ENCODE measurements around the gene HSPB7.
"Not testable (repeated sequence)": the region's sequence is repeated elsewhere in the genome, so short reads cannot be mapped to it uniquely, and the experiment has no call there.

Gene HSPB7

DNA sequence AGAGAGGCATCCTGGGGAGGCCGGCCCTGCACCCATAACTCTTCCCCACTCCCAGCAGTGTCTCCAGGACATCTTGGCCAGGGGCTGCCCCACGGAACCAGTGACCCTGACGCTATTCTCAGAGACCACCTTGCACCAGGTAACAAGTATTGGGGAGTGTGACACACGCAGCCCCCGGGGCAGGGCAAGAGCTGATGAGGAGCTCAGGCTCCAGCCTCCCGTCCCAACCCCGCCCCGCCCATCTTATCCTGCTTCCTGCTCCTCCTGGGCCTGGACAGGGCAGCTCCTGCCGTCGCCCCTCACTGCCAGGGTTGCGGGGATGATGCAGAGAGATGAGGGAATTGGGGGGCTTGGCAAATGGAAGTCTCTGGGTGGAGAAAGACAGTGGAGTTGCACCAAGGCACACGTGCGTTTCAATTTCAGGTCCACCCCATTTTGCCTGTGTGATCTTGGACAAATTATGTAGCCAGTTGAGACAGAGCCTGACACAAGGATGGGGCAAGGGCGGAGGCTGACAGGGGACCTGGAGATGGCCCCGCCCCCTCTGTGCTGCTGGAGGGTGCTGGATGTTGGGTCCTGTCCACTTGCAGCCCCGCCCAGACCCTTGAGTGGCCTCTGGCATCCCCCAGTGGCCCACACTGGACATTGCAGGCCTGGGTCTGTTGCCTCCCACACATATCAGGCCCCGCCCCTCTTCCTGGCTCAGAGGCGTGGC, 14.7 kb upstream of the HSPB7 start:
- no peak for TF ChIP-seq EZH2 (IDR thresholded peaks at IDR 0.05; ENCODE audit: borderline replicate concordance, low read depth, low read length, severe bottlenecking)
- TF ChIP-seq, protein P1, sequence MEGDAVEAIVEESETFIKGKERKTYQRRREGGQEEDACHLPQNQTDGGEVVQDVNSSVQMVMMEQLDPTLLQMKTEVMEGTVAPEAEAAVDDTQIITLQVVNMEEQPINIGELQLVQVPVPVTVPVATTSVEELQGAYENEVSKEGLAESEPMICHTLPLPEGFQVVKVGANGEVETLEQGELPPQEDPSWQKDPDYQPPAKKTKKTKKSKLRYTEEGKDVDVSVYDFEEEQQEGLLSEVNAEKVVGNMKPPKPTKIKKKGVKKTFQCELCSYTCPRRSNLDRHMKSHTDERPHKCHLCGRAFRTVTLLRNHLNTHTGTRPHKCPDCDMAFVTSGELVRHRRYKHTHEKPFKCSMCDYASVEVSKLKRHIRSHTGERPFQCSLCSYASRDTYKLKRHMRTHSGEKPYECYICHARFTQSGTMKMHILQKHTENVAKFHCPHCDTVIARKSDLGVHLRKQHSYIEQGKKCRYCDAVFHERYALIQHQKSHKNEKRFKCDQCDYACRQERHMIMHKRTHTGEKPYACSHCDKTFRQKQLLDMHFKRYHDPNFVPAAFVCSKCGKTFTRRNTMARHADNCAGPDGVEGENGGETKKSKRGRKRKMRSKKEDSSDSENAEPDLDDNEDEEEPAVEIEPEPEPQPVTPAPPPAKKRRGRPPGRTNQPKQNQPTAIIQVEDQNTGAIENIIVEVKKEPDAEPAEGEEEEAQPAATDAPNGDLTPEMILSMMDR (IDR thresholded peaks at IDR 0.05; ENCODE audit: borderline replicate concordance, extremely low read depth, low read length, poor library complexity, severe bottlenecking), result peak; percentile 56
- H2AFZ ChIP-seq (ENCODE audit: low read depth, low read length), result no peak overlapping the region

DNA sequence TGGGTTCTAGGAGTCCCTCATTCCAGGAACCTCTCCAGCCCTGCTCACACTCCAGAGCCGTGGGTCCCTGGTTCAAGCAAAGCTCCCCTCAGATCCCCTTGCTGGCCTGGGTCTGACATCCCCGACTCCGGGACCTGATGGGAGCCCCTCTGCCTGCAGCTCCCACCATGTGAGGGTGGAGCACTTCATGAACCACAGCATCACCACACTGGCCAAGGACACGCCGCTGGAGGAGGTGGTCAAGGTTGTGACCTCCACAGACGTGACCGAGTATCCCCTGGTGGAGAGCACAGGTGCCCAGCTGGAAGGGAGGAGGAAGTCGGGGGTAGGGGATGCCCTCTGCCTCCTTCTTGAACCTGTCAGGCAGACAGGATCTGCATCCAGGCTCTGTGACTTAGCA, 13.7 kb upstream of the HSPB7 start:
- no peak for ATAC-seq (ENCODE audit: insufficient read depth, low read depth)
- Histone ChIP-seq H3K4me2 (ENCODE audit: insufficient read depth, low read length) (no peak overlapping the region), H3K27me3 (ENCODE audit: insufficient read depth, low read length, poor library complexity) (no peaks in the 10 kb centered on the region), H3K36me3 (ENCODE audit: insufficient read depth, low read length) (no peaks in the 10 kb centered on the region), H3K79me2 (ENCODE audit: insufficient read depth, low read length) (no peaks in the 10 kb centered on the region), H2AFZ (ENCODE audit: low read depth, low read length) (no peak overlapping the region), H3K4me3 (ENCODE audit: low read depth in 1 of 2, low read length in 2 of 2) (no peak overlapping the region), H3K9me3 (ENCODE audit: insufficient read depth, low read length, severe bottlenecking) (no peaks in the 10 kb centered on the region), H4K20me1 (ENCODE audit: insufficient read depth, low read length) (no peaks in the 10 kb centered on the region), H3K4me1 (ENCODE audit: insufficient read depth, low read length) (no peaks in the 10 kb centered on the region), H3K27ac (ENCODE audit: low read length) (no peak overlapping the region), H3K9ac (ENCODE audit: low read depth, low read length) (no peak overlapping the region)
- TF ChIP-seq, protein P1 (IDR thresholded peaks at IDR 0.05; ENCODE audit: borderline replicate concordance, extremely low read depth, low read length, poor library complexity, severe bottlenecking), result no peak
- no peak for TF ChIP-seq EZH2 (IDR thresholded peaks at IDR 0.05; ENCODE audit: borderline replicate concordance, low read depth, low read length, severe bottlenecking)
- no peak for DNase-seq

More for the DNA sequence above, 14.7 kb upstream of the HSPB7 start:
- no peak overlapping the region for H3K4me3 ChIP-seq (ENCODE audit: low read depth in 1 of 2, low read length in 2 of 2)
- no peak overlapping the region for H3K4me2 ChIP-seq (ENCODE audit: insufficient read depth, low read length)
- H3K4me1 ChIP-seq (ENCODE audit: insufficient read depth, low read length), result no peaks in the 10 kb centered on the region
- peak; percentile 48 for DNase-seq
- H3K36me3 ChIP-seq (ENCODE audit: insufficient read depth, low read length), result no peaks in the 10 kb centered on the region
- no peak overlapping the region for H3K27ac ChIP-seq (ENCODE audit: low read length)
- peak; percentile 71 for ATAC-seq (ENCODE audit: insufficient read depth, low read depth)
- H3K9ac ChIP-seq (ENCODE audit: low read depth, low read length), result no peak overlapping the region
- no peaks in the 10 kb centered on the region for H4K20me1 ChIP-seq (ENCODE audit: insufficient read depth, low read length)
- no peaks in the 10 kb centered on the region for H3K79me2 ChIP-seq (ENCODE audit: insufficient read depth, low read length)
- H3K9me3 ChIP-seq (ENCODE audit: insufficient read depth, low read length, severe bottlenecking), result no peaks in the 10 kb centered on the region
- H3K27me3 ChIP-seq (ENCODE audit: insufficient read depth, low read length, poor library complexity), result no peaks in the 10 kb centered on the region

DNA sequence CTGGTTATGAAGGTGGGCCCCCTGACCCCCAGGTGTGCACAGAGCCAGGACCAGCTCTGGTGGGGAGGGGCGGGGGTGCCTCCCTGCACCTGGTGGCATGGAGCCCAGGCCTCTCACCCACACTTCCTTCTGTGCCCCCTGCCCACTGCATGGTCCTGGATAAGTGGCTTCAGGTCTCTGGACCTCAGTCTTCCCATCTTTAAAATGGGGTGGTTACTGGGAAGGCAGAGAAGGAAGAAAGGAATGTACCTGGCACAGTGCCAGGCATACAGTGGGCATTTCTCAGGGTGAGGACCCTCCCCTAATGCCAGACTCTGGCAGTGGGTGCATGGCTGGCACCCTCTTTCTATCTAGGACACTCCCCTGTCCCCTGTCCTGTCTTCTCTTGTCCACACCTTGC, 11.4 kb upstream of the HSPB7 start:
- Histone ChIP-seq H3K9ac (ENCODE audit: low read depth, low read length) (no peak overlapping the region), H3K4me2 (ENCODE audit: insufficient read depth, low read length) (no peak overlapping the region), H3K9me3 (ENCODE audit: insufficient read depth, low read length, severe bottlenecking) (no peaks in the 10 kb centered on the region), H3K27me3 (ENCODE audit: insufficient read depth, low read length, poor library complexity) (no peaks in the 10 kb centered on the region), H3K79me2 (ENCODE audit: insufficient read depth, low read length) (no peaks in the 10 kb centered on the region), H2AFZ (ENCODE audit: low read depth, low read length) (no peak overlapping the region), H3K4me1 (ENCODE audit: insufficient read depth, low read length) (no peaks in the 10 kb centered on the region), H3K27ac (ENCODE audit: low read length) (no peak overlapping the region), H3K4me3 (ENCODE audit: low read depth in 1 of 2, low read length in 2 of 2) (no peak overlapping the region), H4K20me1 (ENCODE audit: insufficient read depth, low read length) (no peaks in the 10 kb centered on the region), H3K36me3 (ENCODE audit: insufficient read depth, low read length) (no peaks in the 10 kb centered on the region)
- ATAC-seq (ENCODE audit: insufficient read depth, low read depth) (no peak), DNase-seq (no peak)
- TF ChIP-seq EZH2 (IDR thresholded peaks at IDR 0.05; ENCODE audit: borderline replicate concordance, low read depth, low read length, severe bottlenecking), result no peak
- TF ChIP-seq, protein P1 (IDR thresholded peaks at IDR 0.05; ENCODE audit: borderline replicate concordance, extremely low read depth, low read length, poor library complexity, severe bottlenecking), result no peak

DNA sequence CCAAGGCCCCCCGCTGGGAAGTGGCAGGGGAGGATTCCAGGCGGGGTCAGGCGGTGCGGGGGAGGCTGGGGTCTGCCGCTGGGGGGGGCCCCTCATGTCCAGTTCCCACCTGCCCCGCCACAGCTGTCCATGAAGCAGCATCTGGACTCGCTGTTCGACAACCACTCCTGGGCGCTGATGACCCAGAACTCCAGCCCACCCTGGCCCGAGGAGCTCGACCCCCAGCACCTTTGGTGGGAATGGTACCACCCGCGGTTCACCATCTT, 11.1 kb upstream of the HSPB7 start:
- not testable (repeated sequence) for H3K9ac ChIP-seq (ENCODE audit: low read depth, low read length); ATAC-seq (ENCODE audit: insufficient read depth, low read depth); H3K79me2 ChIP-seq (ENCODE audit: insufficient read depth, low read length); H3K4me3 ChIP-seq (ENCODE audit: low read depth in 1 of 2, low read length in 2 of 2); H3K4me1 ChIP-seq (ENCODE audit: insufficient read depth, low read length); H3K36me3 ChIP-seq (ENCODE audit: insufficient read depth, low read length); H2AFZ ChIP-seq (ENCODE audit: low read depth, low read length); H3K27ac ChIP-seq (ENCODE audit: low read length); H3K9me3 ChIP-seq (ENCODE audit: insufficient read depth, low read length, severe bottlenecking); H4K20me1 ChIP-seq (ENCODE audit: insufficient read depth, low read length); H3K27me3 ChIP-seq (ENCODE audit: insufficient read depth, low read length, poor library complexity); DNase-seq; H3K4me2 ChIP-seq (ENCODE audit: insufficient read depth, low read length)

Data from DND-41 (cell line).